ENCODE results near the gene MTARC2.
"Not testable (repeated sequence)": the region's sequence is repeated elsewhere in the genome, so short reads cannot be mapped to it uniquely, and the experiment has no call there.

MTARC2 gene

GRCh38 chr1:220708936-220709801, 39.0 kb upstream of the MTARC2 start:
- FAIRE-seq (peak; percentile 61), DNase-seq (ENCODE audit: insufficient read length) (no peak)
- TF ChIP-seq POLR2AphosphoS5 (IDR thresholded peaks at IDR 0.05; ENCODE audit: low read depth, low read length) (no peak), TAF1 (IDR thresholded peaks at IDR 0.05; ENCODE audit: borderline replicate concordance, low read depth, low read length) (no peak)

- FAIRE-seq (peak; percentile 48), DNase-seq (ENCODE audit: insufficient read length) (no peak)
- TF ChIP-seq TAF1 (IDR thresholded peaks at IDR 0.05; ENCODE audit: borderline replicate concordance, low read depth, low read length) (no peak), POLR2A (IDR thresholded peaks at IDR 0.05; ENCODE audit: low read depth, low read length) (no peak), POLR2AphosphoS5 (IDR thresholded peaks at IDR 0.05; ENCODE audit: low read depth, low read length) (no peak)
These were observed 37.8 kb upstream of the MTARC2 start for GRCh38 chr1:220710333-220710732.

- DNase-seq (ENCODE audit: insufficient read length) = no peak
- FAIRE-seq = peak; percentile 54
- TF ChIP-seq POLR2AphosphoS5 (IDR thresholded peaks at IDR 0.05; ENCODE audit: low read depth, low read length) (no peak), TAF1 (IDR thresholded peaks at IDR 0.05; ENCODE audit: borderline replicate concordance, low read depth, low read length) (no peak), POLR2A (IDR thresholded peaks at IDR 0.05; ENCODE audit: low read depth, low read length) (no peak)
These were observed 36.9 kb upstream of the MTARC2 start for GRCh38 chr1:220711056-220711809.

- not testable (repeated sequence) for FAIRE-seq; DNase-seq (ENCODE audit: insufficient read length)
These were observed 32.1 kb upstream of the MTARC2 start for GRCh38 chr1:220715986-220716385.

GRCh38 chr1:220717800-220718640, 30.1 kb upstream of the MTARC2 start:
- DNase-seq (ENCODE audit: insufficient read length) (no peak), FAIRE-seq (peak; percentile 96)
- TF ChIP-seq POLR2A (IDR thresholded peaks at IDR 0.05; ENCODE audit: low read depth, low read length) (peak; percentile 57; the same call in 1 of the 2 replicates), TAF1 (IDR thresholded peaks at IDR 0.05; ENCODE audit: borderline replicate concordance, low read depth, low read length) (no peak)

- not testable (repeated sequence) for DNase-seq (ENCODE audit: insufficient read length); FAIRE-seq
These were observed 26.9 kb upstream of the MTARC2 start for GRCh38 chr1:220721266-220721665.

GRCh38 chr1:220726634-220727033, 21.5 kb upstream of the MTARC2 start:
- TF ChIP-seq POLR2AphosphoS5 (IDR thresholded peaks at IDR 0.05; ENCODE audit: low read depth, low read length) = no peak
- no peak for TF ChIP-seq TAF1 (IDR thresholded peaks at IDR 0.05; ENCODE audit: borderline replicate concordance, low read depth, low read length)
- no peak for TF ChIP-seq POLR2A (IDR thresholded peaks at IDR 0.05; ENCODE audit: low read depth, low read length)
- no peak for DNase-seq (ENCODE audit: insufficient read length)
- FAIRE-seq = no peak

- no peak for FAIRE-seq
- no peak for DNase-seq (ENCODE audit: insufficient read length)
- TF ChIP-seq POLR2AphosphoS5 (IDR thresholded peaks at IDR 0.05; ENCODE audit: low read depth, low read length) = no peak
- TF ChIP-seq POLR2A (IDR thresholded peaks at IDR 0.05; ENCODE audit: low read depth, low read length) = no peak
- no peak for TF ChIP-seq TAF1 (IDR thresholded peaks at IDR 0.05; ENCODE audit: borderline replicate concordance, low read depth, low read length)
These were observed 20.6 kb upstream of the MTARC2 start for GRCh38 chr1:220727519-220727918.

- TF ChIP-seq TAF1 (IDR thresholded peaks at IDR 0.05; ENCODE audit: borderline replicate concordance, low read depth, low read length) (no peak), POLR2A (IDR thresholded peaks at IDR 0.05; ENCODE audit: low read depth, low read length) (no peak), POLR2AphosphoS5 (IDR thresholded peaks at IDR 0.05; ENCODE audit: low read depth, low read length) (no peak)
- no peak for FAIRE-seq
- DNase-seq (ENCODE audit: insufficient read length) = no peak
These were observed 17.6 kb upstream of the MTARC2 start for GRCh38 chr1:220730486-220730885.

GRCh38 chr1:220732137-220732536, 16.0 kb upstream of the MTARC2 start:
- TF ChIP-seq TAF1 (IDR thresholded peaks at IDR 0.05; ENCODE audit: borderline replicate concordance, low read depth, low read length) (no peak), POLR2AphosphoS5 (IDR thresholded peaks at IDR 0.05; ENCODE audit: low read depth, low read length) (no peak), POLR2A (IDR thresholded peaks at IDR 0.05; ENCODE audit: low read depth, low read length) (no peak)
- DNase-seq (ENCODE audit: insufficient read length) (no peak), FAIRE-seq (no peak)

- FAIRE-seq (peak; percentile 38), DNase-seq (ENCODE audit: insufficient read length) (no peak)
- TF ChIP-seq TAF1 (IDR thresholded peaks at IDR 0.05; ENCODE audit: borderline replicate concordance, low read depth, low read length) (no peak), POLR2A (IDR thresholded peaks at IDR 0.05; ENCODE audit: low read depth, low read length) (no peak), POLR2AphosphoS5 (IDR thresholded peaks at IDR 0.05; ENCODE audit: low read depth, low read length) (no peak)
These were observed 15.5 kb upstream of the MTARC2 start for GRCh38 chr1:220732621-220733020.
